HepG2 (cell line): ENCODE data around the gene TRIP6. TPM values are rescaled to one million over a fixed set of nuclear protein-coding genes. Genes with fewer than 3 reads are reported as not detected.

Source experiments
- ATAC-seq: fragments of 200-7000 bp; cut with Tn5 transposase; 3 replicates; pipeline ENCODE4 v1.9.1; 2020; ENCODE audit warnings: mild to moderate bottlenecking, moderate library complexity
- BruUV-seq: library from RNA; stranded (reverse); fragments of 400-500 nt; replicated peaks from 2 replicates; lab custom pipeline; 2021; lab: Mats Ljungman, UMichigan
- CTCF ChIA-PET: fragments of 300-600 bp; formaldehyde crosslinking; extraction: SDS; loops from one replicate; lab custom pipeline; 2021; ENCODE audit warnings: low total read pairs, inconsistent platforms, low intra/inter-chr PET ratio; lab: Yijun Ruan, JAX
- POLR2A ChIA-PET: fragments of 350-600 bp; sonication (Branson Sonifier 250); formaldehyde crosslinking; loops from one replicate; lab custom pipeline; 2020; ENCODE audit warnings: antibody characterized with exemption, inconsistent platforms; lab: Yijun Ruan, JAX
- DNase-seq: peaks from one replicate; pipeline ENCODE4 v3.0.0-alpha.2; 2015; ENCODE audit warnings: low spot score
- FAIRE-seq: peaks from 3 replicates; lab custom pipeline; 2011; peaks lifted over from hg19 to GRCh38; lab: Jason Lieb, UNC
- H2AFZ ChIP-seq: one replicate; pipeline ENCODE4 v1.6.1; 2011; ENCODE audit warnings: low read length, inconsistent platforms
- H3K27ac ChIP-seq: fragments of 300-600 bp; 3 replicates; pipeline ENCODE4 v1.8.0; 2011; ENCODE audit warnings: mixed run types, mild to moderate bottlenecking, mixed read lengths, low read length, inconsistent platforms; ENCODE audit not compliant: insufficient read depth; ENCODE audit errors: extremely low read length
- H3K27me3 ChIP-seq, 2 experiments: fragments of 200-600 bp in 1 of 2; 2 replicates in 1 of 2; 3 replicates in 1 of 2; pipeline versions ENCODE4 v1.6.0 to v1.8.0; 2011; ENCODE audit warnings: low read length in 2 of 2, mild to moderate bottlenecking in 2 of 2, moderate library complexity in 2 of 2, inconsistent platforms in 1 of 2; ENCODE audit not compliant: insufficient read depth in 2 of 2, control insufficient read depth in 1 of 2
- H3K36me3 ChIP-seq, 2 experiments: fragments of 200-600 bp in 1 of 2; replicated peaks in 1 of 2; 2 replicates in 1 of 2; 3 replicates in 1 of 2; pipeline versions ENCODE4 v1.5.1 to v1.8.0; 2011; ENCODE audit warnings: low read length in 2 of 2, inconsistent platforms in 1 of 2; ENCODE audit not compliant: insufficient read depth in 2 of 2, control insufficient read depth in 1 of 2
- H3K4me1 ChIP-seq: 2 replicates; pipeline ENCODE4 v1.5.1; 2012; ENCODE audit warnings: low read length, inconsistent platforms; ENCODE audit not compliant: insufficient read depth
- H3K4me2 ChIP-seq: 2 replicates; pipeline ENCODE4 v1.6.0; 2011; ENCODE audit warnings: low read depth, low read length, inconsistent platforms
- H3K4me3 ChIP-seq, 3 experiments: fragments of 200-600 bp in 1 of 3; sonication (generic), shearing (Covaris generic) in 1 of 3; replicated peaks in 1 of 3; 2 replicates each; pipeline ENCODE4 v1.5.1; 2011 to 2016; ENCODE audit warnings: low read length in 3 of 3, inconsistent platforms in 2 of 3, low read depth in 2 of 3, mild to moderate bottlenecking in 2 of 3, control low read depth in 1 of 3, mixed read lengths in 1 of 3; ENCODE audit not compliant: insufficient read depth in 1 of 3
- H3K79me2 ChIP-seq: one replicate; pipeline ENCODE4 v1.6.1; 2011; ENCODE audit warnings: low read length, inconsistent platforms; ENCODE audit not compliant: insufficient read depth
- H3K9ac ChIP-seq: 2 replicates; pipeline ENCODE4 v1.6.0; 2011; ENCODE audit warnings: mild to moderate bottlenecking, low read depth, low read length, inconsistent platforms; ENCODE audit not compliant: insufficient read depth
- H3K9me3 ChIP-seq: 2 replicates; pipeline ENCODE4 v1.5.1; 2012; ENCODE audit warnings: mild to moderate bottlenecking, low read length
- H4K20me1 ChIP-seq: 2 replicates; pipeline ENCODE4 v1.6.0; 2011; ENCODE audit warnings: inconsistent platforms, mild to moderate bottlenecking, low read length, moderate library complexity; ENCODE audit not compliant: insufficient read depth
- ARID2 ChIP-seq: sonication (generic); formaldehyde crosslinking; IDR thresholded peaks from 2 replicates; pipeline ENCODE4 v1.8.1; 2022; ENCODE audit warnings: mild to moderate bottlenecking, missing genetic modification reagents, borderline replicate concordance
- FOSL1 ChIP-seq: sonication (generic); formaldehyde crosslinking; IDR thresholded peaks from 2 replicates; pipeline ENCODE4 v1.9.0; 2021; ENCODE audit warnings: missing genetic modification reagents, borderline replicate concordance
- FOXM1 ChIP-seq: sonication (generic); formaldehyde crosslinking; IDR thresholded peaks from 2 replicates; pipeline ENCODE4 v1.5.0; 2020; ENCODE audit warnings: missing genetic modification reagents
- MYNN ChIP-seq: sonication (generic); formaldehyde crosslinking; IDR thresholded peaks from 2 replicates; pipeline ENCODE4 v1.4.0; 2020; ENCODE audit warnings: mild to moderate bottlenecking, low read depth, missing genetic modification reagents
- MZF1 ChIP-seq: sonication (generic); formaldehyde crosslinking; IDR thresholded peaks from 2 replicates; pipeline ENCODE4 v1.8.1; 2023; ENCODE audit warnings: mild to moderate bottlenecking, missing genetic modification reagents, borderline replicate concordance
- NFATC3 ChIP-seq: sonication (generic); formaldehyde crosslinking; IDR thresholded peaks from 2 replicates; pipeline ENCODE4 v1.5.1; 2020; ENCODE audit warnings: mild to moderate bottlenecking, missing genetic modification reagents
- NFYB ChIP-seq: sonication (generic); formaldehyde crosslinking; IDR thresholded peaks from 2 replicates; pipeline ENCODE4 v1.4.0; 2020; ENCODE audit warnings: missing genetic modification reagents
- POGZ ChIP-seq: sonication (generic); formaldehyde crosslinking; IDR thresholded peaks from 2 replicates; pipeline ENCODE4 v1.4.0; 2020; ENCODE audit warnings: mild to moderate bottlenecking, missing genetic modification reagents
- SMARCC2 ChIP-seq: fragments of 450-650 bp; IDR thresholded peaks from 2 replicates; pipeline ENCODE4 v1.6.1; 2017; ENCODE audit warnings: antibody characterized with exemption, mild to moderate bottlenecking
- ZNF253 ChIP-seq: sonication (generic); formaldehyde crosslinking; IDR thresholded peaks from 2 replicates; pipeline ENCODE4 v1.8.0; 2022; ENCODE audit warnings: mild to moderate bottlenecking, missing genetic modification reagents, borderline replicate concordance
- ZNF44 ChIP-seq: sonication (generic); formaldehyde crosslinking; IDR thresholded peaks from 2 replicates; pipeline ENCODE4 v1.5.1; 2020; ENCODE audit warnings: mild to moderate bottlenecking, missing genetic modification reagents
- WGBS: methylation state at CpG from one replicate; pipeline ENCODE4 v1.1.6; 2017; ENCODE audit warnings: low lambda C conversion rate; 5-methylcytosine and 5-hydroxymethylcytosine counted together
- in situ Hi-C: cut with HindIII; loops from 2 replicates; pipeline ENCODE4 v1.10.0; 2017; ENCODE audit warnings: low pct_unique_long_range_greater_than_20kb; ENCODE audit not compliant: extremely low pct_ligation_motif_present
- intact Hi-C: fragments of 100-400 bp; cut with micrococcal nuclease; formaldehyde crosslinking; loops from one replicate; pipeline ENCODE4 v1.10.0; 2022; ENCODE audit not compliant: unreplicated experiment
- polyA plus RNA-seq, 8 experiments: library from polyadenylated mRNA; depleted of rRNA in 3 of 8; stranded (reverse) in 7 of 8; unstranded in 1 of 8; fragments of >200 nt; fragmentation: Illumina TruSeq in 4 of 8; extraction: Trizol in 4 of 8; gene quantifications; 2 replicates each; pipeline versions ENCODE4 v1.2.1 to v1.2.3, GENCODE V29; 2011 to 2016; ENCODE audit warnings: low read depth in 4 of 8, missing spikeins in 1 of 8, mixed read lengths in 1 of 8; ENCODE audit not compliant: insufficient read depth in 1 of 8
- total RNA-seq, 5 experiments: library from RNA; depleted of rRNA; stranded (reverse); fragments of >200 nt; fragmentation: Illumina TruSeq; extraction: Trizol; gene quantifications; 2 replicates each; pipeline ENCODE4 v1.2.3, GENCODE V29; 2016; ENCODE audit warnings: low read depth in 1 of 5
- TF ChIP-seq, protein P1 (sequence below): sonication (generic); formaldehyde crosslinking; IDR thresholded peaks from 2 replicates; pipeline ENCODE4 v1.4.0; 2020; ENCODE audit warnings: missing genetic modification reagents
- TF ChIP-seq, protein P2 (sequence below): sonication (generic); formaldehyde crosslinking; IDR thresholded peaks from 2 replicates; pipeline ENCODE4 v1.5.0; 2020; ENCODE audit warnings: mild to moderate bottlenecking, missing genetic modification reagents, borderline replicate concordance
- TF ChIP-seq, protein P3 (sequence below), 2 experiments: fragments of 450-650 bp in 1 of 2; sonication (generic) in 1 of 2; formaldehyde crosslinking; IDR thresholded peaks; 2 replicates each; pipeline versions ENCODE4 v1.5.0 to v1.8.0; 2020 to 2022; ENCODE audit warnings: mild to moderate bottlenecking in 1 of 2, missing genetic modification reagents in 1 of 2
- TF ChIP-seq, protein P4 (sequence below): sonication (generic); formaldehyde crosslinking; IDR thresholded peaks from 2 replicates; pipeline ENCODE4 v1.8.0; 2022; ENCODE audit warnings: missing genetic modification reagents, mild to moderate bottlenecking, moderate library complexity, borderline replicate concordance

Gene TRIP6
- total and polyA plus RNA-seq, 2 of the 13 experiments (the other 11 are each of a cell fraction or from before 2014, with no cell fraction given): 0.34 to 0.38 TPM

DNA sequence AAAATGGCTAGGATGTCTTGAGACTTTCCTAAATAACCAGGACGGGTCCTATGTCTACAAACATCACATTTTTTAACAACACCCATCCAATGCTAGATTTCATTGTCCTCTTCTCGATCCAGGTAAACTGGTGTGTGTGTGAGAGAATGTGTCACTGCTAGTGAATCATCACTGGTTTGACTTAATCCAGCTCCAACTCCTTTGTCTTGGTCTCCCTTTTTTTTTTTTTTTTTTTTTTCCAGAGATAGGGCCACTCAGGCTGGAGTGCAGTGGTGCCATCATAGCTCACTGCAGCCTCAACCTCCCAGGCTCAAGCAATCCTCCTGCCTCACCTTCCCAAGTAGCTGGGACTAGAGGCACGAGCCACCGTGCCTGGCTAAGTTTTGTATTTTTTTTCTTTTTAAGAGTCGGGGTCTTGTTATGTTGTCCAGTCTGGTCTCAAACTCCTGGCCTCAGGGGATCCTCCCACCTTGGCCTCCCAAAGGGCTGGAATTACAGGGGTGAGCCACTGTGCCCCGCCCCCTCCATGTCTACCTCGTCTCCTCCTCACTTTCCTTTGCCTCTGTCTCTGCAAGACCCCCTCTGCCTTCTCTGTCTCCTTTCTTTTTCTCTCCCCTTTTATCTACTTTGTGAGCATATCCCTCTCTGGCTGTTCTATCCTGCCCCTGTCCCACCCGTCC, 24.5 kb downstream of the TRIP6 start:
- Histone ChIP-seq H3K4me1 (peaks cover 66% of the 10 kb centered on the region), H3K9me3 (no peaks in the 10 kb centered on the region), H3K4me2 (no peak overlapping the region), H3K4me3 (no peak overlapping the region), H3K79me2 (peaks cover 10% of the 10 kb centered on the region), H4K20me1 (no peaks in the 10 kb centered on the region), H3K9ac (no peak overlapping the region), H3K27ac (no peak overlapping the region), H2AFZ (no peak overlapping the region), H3K27me3 (peaks cover 11 to 29% of the 10 kb centered on the region in 2 experiments), H3K36me3 (peaks cover 1 to 20% of the 10 kb centered on the region in 2 experiments)
- intact Hi-C loops (no loop called here), in situ Hi-C loops (loop anchor here (25.0 kb wide), 1 partner anchor 396 kb away; no protein-coding TSS in a partner anchor)
- no peak for FAIRE-seq
- WGBS: 45% methylated on average over 8 of the region's 8 CpGs
- no TSS peak for BruUV-seq
- CTCF ChIA-PET: no interaction called here
- POLR2A ChIA-PET: interaction anchor here (1.0 kb wide), 1 partner anchor 17 kb away, joined by 3 read pairs; the partner anchor contains the start of gene SRRT
- no peak for ATAC-seq
- no peak for DNase-seq
- TF ChIP-seq FOXM1 (CRISPR knock-in tag) (no peak), NFATC3 (no peak), FOSL1 (CRISPR knock-in tag) (no peak), SMARCC2 (no peak), MYNN (CRISPR knock-in tag) (no peak), MZF1 (CRISPR knock-in tag) (no peak), ZNF253 (no peak), POGZ (CRISPR knock-in tag) (no peak), ARID2 (CRISPR knock-in tag) (no peak), NFYB (CRISPR knock-in tag) (no peak), ZNF44 (CRISPR knock-in tag) (no peak)
- TF ChIP-seq, protein P1, sequence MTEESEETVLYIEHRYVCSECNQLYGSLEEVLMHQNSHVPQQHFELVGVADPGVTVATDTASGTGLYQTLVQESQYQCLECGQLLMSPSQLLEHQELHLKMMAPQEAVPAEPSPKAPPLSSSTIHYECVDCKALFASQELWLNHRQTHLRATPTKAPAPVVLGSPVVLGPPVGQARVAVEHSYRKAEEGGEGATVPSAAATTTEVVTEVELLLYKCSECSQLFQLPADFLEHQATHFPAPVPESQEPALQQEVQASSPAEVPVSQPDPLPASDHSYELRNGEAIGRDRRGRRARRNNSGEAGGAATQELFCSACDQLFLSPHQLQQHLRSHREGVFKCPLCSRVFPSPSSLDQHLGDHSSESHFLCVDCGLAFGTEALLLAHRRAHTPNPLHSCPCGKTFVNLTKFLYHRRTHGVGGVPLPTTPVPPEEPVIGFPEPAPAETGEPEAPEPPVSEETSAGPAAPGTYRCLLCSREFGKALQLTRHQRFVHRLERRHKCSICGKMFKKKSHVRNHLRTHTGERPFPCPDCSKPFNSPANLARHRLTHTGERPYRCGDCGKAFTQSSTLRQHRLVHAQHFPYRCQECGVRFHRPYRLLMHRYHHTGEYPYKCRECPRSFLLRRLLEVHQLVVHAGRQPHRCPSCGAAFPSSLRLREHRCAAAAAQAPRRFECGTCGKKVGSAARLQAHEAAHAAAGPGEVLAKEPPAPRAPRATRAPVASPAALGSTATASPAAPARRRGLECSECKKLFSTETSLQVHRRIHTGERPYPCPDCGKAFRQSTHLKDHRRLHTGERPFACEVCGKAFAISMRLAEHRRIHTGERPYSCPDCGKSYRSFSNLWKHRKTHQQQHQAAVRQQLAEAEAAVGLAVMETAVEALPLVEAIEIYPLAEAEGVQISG (CRISPR knock-in tag): no peak
- TF ChIP-seq, protein P2, sequence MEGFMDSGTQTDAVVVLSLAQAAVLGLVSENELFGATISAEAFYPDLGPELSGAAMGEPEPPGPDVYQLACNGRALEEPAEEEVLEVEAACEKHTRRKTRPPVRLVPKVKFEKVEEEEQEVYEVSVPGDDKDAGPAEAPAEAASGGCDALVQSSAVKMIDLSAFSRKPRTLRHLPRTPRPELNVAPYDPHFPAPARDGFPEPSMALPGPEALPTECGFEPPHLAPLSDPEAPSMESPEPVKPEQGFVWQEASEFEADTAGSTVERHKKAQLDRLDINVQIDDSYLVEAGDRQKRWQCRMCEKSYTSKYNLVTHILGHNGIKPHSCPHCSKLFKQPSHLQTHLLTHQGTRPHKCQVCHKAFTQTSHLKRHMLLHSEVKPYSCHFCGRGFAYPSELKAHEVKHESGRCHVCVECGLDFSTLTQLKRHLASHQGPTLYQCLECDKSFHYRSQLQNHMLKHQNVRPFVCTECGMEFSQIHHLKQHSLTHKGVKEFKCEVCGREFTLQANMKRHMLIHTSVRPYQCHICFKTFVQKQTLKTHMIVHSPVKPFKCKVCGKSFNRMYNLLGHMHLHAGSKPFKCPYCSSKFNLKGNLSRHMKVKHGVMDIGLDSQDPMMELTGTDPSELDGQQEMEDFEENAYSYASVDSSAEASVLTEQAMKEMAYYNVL (CRISPR knock-in tag): no peak
- TF ChIP-seq, protein P3, sequence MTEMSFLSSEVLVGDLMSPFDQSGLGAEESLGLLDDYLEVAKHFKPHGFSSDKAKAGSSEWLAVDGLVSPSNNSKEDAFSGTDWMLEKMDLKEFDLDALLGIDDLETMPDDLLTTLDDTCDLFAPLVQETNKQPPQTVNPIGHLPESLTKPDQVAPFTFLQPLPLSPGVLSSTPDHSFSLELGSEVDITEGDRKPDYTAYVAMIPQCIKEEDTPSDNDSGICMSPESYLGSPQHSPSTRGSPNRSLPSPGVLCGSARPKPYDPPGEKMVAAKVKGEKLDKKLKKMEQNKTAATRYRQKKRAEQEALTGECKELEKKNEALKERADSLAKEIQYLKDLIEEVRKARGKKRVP (CRISPR knock-in tag; IDR thresholded peaks at IDR 0.05): no peak
- TF ChIP-seq, protein P4, sequence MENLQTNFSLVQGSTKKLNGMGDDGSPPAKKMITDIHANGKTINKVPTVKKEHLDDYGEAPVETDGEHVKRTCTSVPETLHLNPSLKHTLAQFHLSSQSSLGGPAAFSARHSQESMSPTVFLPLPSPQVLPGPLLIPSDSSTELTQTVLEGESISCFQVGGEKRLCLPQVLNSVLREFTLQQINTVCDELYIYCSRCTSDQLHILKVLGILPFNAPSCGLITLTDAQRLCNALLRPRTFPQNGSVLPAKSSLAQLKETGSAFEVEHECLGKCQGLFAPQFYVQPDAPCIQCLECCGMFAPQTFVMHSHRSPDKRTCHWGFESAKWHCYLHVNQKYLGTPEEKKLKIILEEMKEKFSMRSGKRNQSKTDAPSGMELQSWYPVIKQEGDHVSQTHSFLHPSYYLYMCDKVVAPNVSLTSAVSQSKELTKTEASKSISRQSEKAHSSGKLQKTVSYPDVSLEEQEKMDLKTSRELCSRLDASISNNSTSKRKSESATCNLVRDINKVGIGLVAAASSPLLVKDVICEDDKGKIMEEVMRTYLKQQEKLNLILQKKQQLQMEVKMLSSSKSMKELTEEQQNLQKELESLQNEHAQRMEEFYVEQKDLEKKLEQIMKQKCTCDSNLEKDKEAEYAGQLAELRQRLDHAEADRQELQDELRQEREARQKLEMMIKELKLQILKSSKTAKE (CRISPR knock-in tag): no peak
